Stimulated activated CD8-positive, alpha-beta memory T cell treated with anti-CD3 and anti-CD28 coated beads, Interleukin-7, amount 100 ng/mL, for 48 hours (primary cell): ENCODE data around the gene PIPOX.
A peak's percentile ranks its signal among the peaks of the same experiment; 100 is the strongest.

Source experiments
- DNase-seq, 2 donors: peaks; one replicate each; pipeline ENCODE4 v3.0.0-alpha.2; 2020; ENCODE audit warnings: low read depth in 1 of 2; ENCODE audit errors: extremely low read depth in 1 of 2

Gene PIPOX

GRCh38 chr17:29042679-29043538 is at the start of gene PIPOX:
PIPOX (plus strand) TSS chr17:29043141; CDS start chr17:29043226, 85 bp downstream.
- DNase-seq: no peak

GRCh38 chr17:28993645-28994426 is 49.1 kb upstream of the PIPOX start:
- no peak for DNase-seq

- DNase-seq: no peak
These were observed 46.3 kb upstream of the PIPOX start for GRCh38 chr17:28996554-28997096.

GRCh38 chr17:28997806-28998205 is 45.1 kb upstream of the PIPOX start:
- DNase-seq: no peak

GRCh38 chr17:28999206-28999605 is 43.7 kb upstream of the PIPOX start:
- no peak for DNase-seq

GRCh38 chr17:29000973-29001372 is 42.0 kb upstream of the PIPOX start:
- DNase-seq: no peak

GRCh38 chr17:29002811-29003210 is 40.1 kb upstream of the PIPOX start:
- no peak for DNase-seq

GRCh38 chr17:29003289-29003688 is 39.7 kb upstream of the PIPOX start:
- DNase-seq: no peak

- no peak for DNase-seq
These were observed 38.8 kb upstream of the PIPOX start for GRCh38 chr17:29004081-29004692.

- DNase-seq: peak; percentile 25 to 37
These were observed 36.9 kb upstream of the PIPOX start, which contains the start of gene SEZ6 for GRCh38 chr17:29005936-29006511. SEZ6 (minus strand) TSS chr17:29006033; CDS start chr17:29005869, 164 bp downstream.

- no peak for DNase-seq
These were observed 35.5 kb upstream of the PIPOX start for GRCh38 chr17:29007456-29007855.

- no peak for DNase-seq
These were observed 35.0 kb upstream of the PIPOX start for GRCh38 chr17:29007860-29008455.

GRCh38 chr17:29008591-29008990 is 34.4 kb upstream of the PIPOX start:
- DNase-seq: no peak

GRCh38 chr17:29010129-29010528 is 32.8 kb upstream of the PIPOX start:
- DNase-seq: no peak

GRCh38 chr17:29010586-29010985 is 32.4 kb upstream of the PIPOX start:
- no peak for DNase-seq

GRCh38 chr17:29012535-29012934 is 30.4 kb upstream of the PIPOX start:
- no peak for DNase-seq

- no peak for DNase-seq
These were observed 28.2 kb upstream of the PIPOX start for GRCh38 chr17:29014716-29015115.

GRCh38 chr17:29016345-29017210 is 26.4 kb upstream of the PIPOX start:
- no peak for DNase-seq

- no peak for DNase-seq
These were observed 24.0 kb upstream of the PIPOX start for GRCh38 chr17:29018788-29019474.
